ENCODE data around the gene NRDC.

Gene NRDC

GRCh38 chr1:51837243-51837642 lies 41.3 kb downstream of the NRDC start:
- Histone ChIP-seq H3K27me3 (ENCODE audit: low read length) (no peaks in the 10 kb centered on the region), H3K27ac (ENCODE audit: low read depth, low read length) (no peak overlapping the region), H2AFZ (ENCODE audit: low read depth, low read length, severe bottlenecking) (no peak overlapping the region), H3K9me3 (ENCODE audit: insufficient read depth, low read length) (no peaks in the 10 kb centered on the region), H4K20me1 (ENCODE audit: low read depth, low read length) (no peaks in the 10 kb centered on the region), H3K9me2 (replicated peaks; ENCODE audit: insufficient read depth, low read length) (no peaks in the 10 kb centered on the region), H3K4me2 (ENCODE audit: low read depth, low read length, poor library complexity, severe bottlenecking) (no peak overlapping the region), H3F3A (ENCODE audit: insufficient read depth) (no peaks in the 10 kb centered on the region), H3K36me3 (ENCODE audit: low read length) (peaks cover 38% of the 10 kb centered on the region; the same call in 1 of the 2 replicates), H3K9ac (ENCODE audit: low read length) (no peak overlapping the region), H3K79me2 (ENCODE audit: insufficient read depth, low read length) (peaks cover 8% of the 10 kb centered on the region; the same call in 1 of the 2 replicates), H3K4me3 (ENCODE audit: insufficient read depth, low read length, poor library complexity, severe bottlenecking) (no peak overlapping the region)
- no peak for TF ChIP-seq CTCF (IDR thresholded peaks at IDR 0.05; ENCODE audit: insufficient read depth, low read length, poor library complexity, severe bottlenecking)
- no peak for TF ChIP-seq EZH2phosphoT487 (conservative IDR thresholded peaks at IDR 0.05; ENCODE audit: low read length)

- Histone ChIP-seq H3K27me3 (ENCODE audit: low read length) (no peaks in the 10 kb centered on the region), H3K36me3 (ENCODE audit: low read length) (peaks cover 50% of the 10 kb centered on the region; the same call in 1 of the 2 replicates), H3K79me2 (ENCODE audit: insufficient read depth, low read length) (no peaks in the 10 kb centered on the region), H3K9ac (ENCODE audit: low read length) (no peak overlapping the region), H3K4me2 (ENCODE audit: low read depth, low read length, poor library complexity, severe bottlenecking) (no peak overlapping the region), H3K4me3 (ENCODE audit: insufficient read depth, low read length, poor library complexity, severe bottlenecking) (no peak overlapping the region), H4K20me1 (ENCODE audit: low read depth, low read length) (no peaks in the 10 kb centered on the region), H2AFZ (ENCODE audit: low read depth, low read length, severe bottlenecking) (no peak overlapping the region), H3K9me3 (ENCODE audit: insufficient read depth, low read length) (no peaks in the 10 kb centered on the region), H3F3A (ENCODE audit: insufficient read depth) (no peaks in the 10 kb centered on the region), H3K9me2 (replicated peaks; ENCODE audit: insufficient read depth, low read length) (no peaks in the 10 kb centered on the region), H3K27ac (ENCODE audit: low read depth, low read length) (no peak overlapping the region)
- TF ChIP-seq EZH2phosphoT487 (conservative IDR thresholded peaks at IDR 0.05; ENCODE audit: low read length) (no peak), CTCF (IDR thresholded peaks at IDR 0.05; ENCODE audit: insufficient read depth, low read length, poor library complexity, severe bottlenecking) (no peak)
Measured at GRCh38 chr1:51833700-51834099, 44.8 kb downstream of the NRDC start.

GRCh38 chr1:51829058-51829457 lies 49.5 kb downstream of the NRDC start:
- peaks cover 54% of the 10 kb centered on the region; the same call in 1 of the 2 replicates for H3K36me3 ChIP-seq (ENCODE audit: low read length)
- H3K79me2 ChIP-seq (ENCODE audit: insufficient read depth, low read length): no peaks in the 10 kb centered on the region
- H3K4me2 ChIP-seq (ENCODE audit: low read depth, low read length, poor library complexity, severe bottlenecking): no peak overlapping the region
- no peaks in the 10 kb centered on the region for H4K20me1 ChIP-seq (ENCODE audit: low read depth, low read length)
- TF ChIP-seq EZH2phosphoT487 (conservative IDR thresholded peaks at IDR 0.05; ENCODE audit: low read length): no peak
- TF ChIP-seq CTCF (IDR thresholded peaks at IDR 0.05; ENCODE audit: insufficient read depth, low read length, poor library complexity, severe bottlenecking): no peak
- H3K4me3 ChIP-seq (ENCODE audit: insufficient read depth, low read length, poor library complexity, severe bottlenecking): no peak overlapping the region
- no peaks in the 10 kb centered on the region for H3K27me3 ChIP-seq (ENCODE audit: low read length)
- H3F3A ChIP-seq (ENCODE audit: insufficient read depth): peaks cover 4% of the 10 kb centered on the region; the same call in 1 of the 2 replicates
- no peaks in the 10 kb centered on the region for H3K9me2 ChIP-seq (replicated peaks; ENCODE audit: insufficient read depth, low read length)
- no peaks in the 10 kb centered on the region for H3K9me3 ChIP-seq (ENCODE audit: insufficient read depth, low read length)
- H3K27ac ChIP-seq (ENCODE audit: low read depth, low read length): no peak overlapping the region
- no peak overlapping the region for H2AFZ ChIP-seq (ENCODE audit: low read depth, low read length, severe bottlenecking)
- H3K9ac ChIP-seq (ENCODE audit: low read length): no peak overlapping the region

All from SU-DHL-6 (cell line).